ENCODE measurements around the gene FOCAD.

DNA sequence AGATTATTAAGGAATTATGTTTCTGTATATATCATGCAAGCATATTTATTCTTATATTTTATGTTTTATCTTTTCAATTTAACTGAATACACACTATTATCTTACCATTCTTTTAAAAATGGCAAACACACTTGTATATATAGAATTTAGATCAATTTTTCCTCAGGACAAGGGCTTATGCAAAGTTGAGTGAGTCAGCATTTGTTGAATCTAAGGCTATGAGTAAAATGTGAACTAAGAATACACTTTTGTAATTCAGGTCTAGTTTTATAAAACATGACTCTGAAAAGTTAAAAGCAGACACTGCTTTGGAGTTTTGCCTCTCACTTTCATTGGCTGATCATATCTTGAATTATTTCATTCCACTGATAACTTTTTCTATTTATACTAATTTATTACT, 127.8 kb downstream of the FOCAD start:
- TF ChIP-seq CTCF (conservative IDR thresholded peaks at IDR 0.05; ENCODE audit: low read depth, low read length) (no peak), EZH2 (IDR thresholded peaks at IDR 0.05; ENCODE audit: borderline replicate concordance, low read depth, low read length, poor library complexity, severe bottlenecking) (no peak)
